ENCODE results near the gene FBN1.

- no peak for TF ChIP-seq CTCF (IDR thresholded peaks at IDR 0.05)
- no peak for TF ChIP-seq POLR2A (IDR thresholded peaks at IDR 0.05)
Observed at GRCh38 chr15:48406266-48406891, 239.1 kb downstream of the FBN1 start.

Measured in adrenal gland (tissue), 5 donors.